Activated T-cell treated with anti-CD3 and anti-CD28 coated beads, Interleukin-2, amount 50 U/mL, for 72 hours (primary cell): ENCODE measurements around the gene IDI2. TPM values are rescaled to one million over a fixed set of nuclear protein-coding genes. Genes with fewer than 3 reads are reported as not detected.

Source experiments
- total RNA-seq, 2 donors: library from RNA; stranded (reverse); gene quantifications; one replicate each; pipeline ENCODE4 v1.2.3, GENCODE V29; 2022

The IDI2 gene
- total RNA-seq, 2 donors from 2014 or later = not detected

Other genes with a start within 250 kb of the IDI2 start
- 100 to 1,000 TPM; 103 to 109 TPM for gene LARP4B, start 94.2 kb downstream of the IDI2 start, total RNA-seq
- gene GTPBP4, start 37.4 kb downstream of the IDI2 start, total RNA-seq = 10 to 100 TPM; 76.9 to 78.1 TPM
- 10 to 100 TPM; 37.4 to 46.7 TPM for gene IDI1, start 23.3 kb upstream of the IDI2 start, total RNA-seq
- gene WDR37, start 30.5 kb upstream of the IDI2 start, total RNA-seq = 10 to 100 TPM; 18.1 to 18.7 TPM